ENCODE measurements around the gene FBXO47.

DNA sequence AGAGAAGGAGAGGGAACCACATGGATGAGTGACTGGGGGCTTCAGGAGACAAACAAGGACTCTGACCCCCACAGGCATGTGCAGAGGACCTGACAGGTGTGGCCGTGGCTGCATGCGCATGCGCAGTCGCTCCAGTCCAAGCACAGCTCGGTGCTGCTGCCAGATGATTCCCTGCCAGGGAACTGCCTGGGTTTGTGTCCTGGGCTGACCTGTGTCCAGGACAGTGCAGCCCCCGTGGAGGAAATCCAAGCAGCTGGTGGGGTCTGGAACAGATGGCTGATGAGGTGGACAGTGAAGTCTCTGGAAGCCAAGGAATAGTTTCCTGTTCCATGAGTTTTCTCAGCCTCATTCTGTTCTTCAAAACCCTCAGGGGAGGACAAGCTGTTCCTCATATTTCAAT is 70.0 kb downstream of the FBXO47 start:
- TF ChIP-seq POLR2A (IDR thresholded peaks at IDR 0.05; ENCODE audit: low read depth, low read length) (no peak), FOS (IDR thresholded peaks at IDR 0.05; ENCODE audit: borderline replicate concordance, insufficient read depth, low read length) (no peak), GATA2 (IDR thresholded peaks at IDR 0.05; ENCODE audit: insufficient read depth, insufficient read length, low read depth, low read length) (no peak), EZH2 (IDR thresholded peaks at IDR 0.05; ENCODE audit: borderline replicate concordance, low read depth, low read length, severe bottlenecking) (no peak), MYC (IDR thresholded peaks at IDR 0.05; ENCODE audit: low read depth, low read length) (no peak), POLR2AphosphoS5 (IDR thresholded peaks at IDR 0.05; ENCODE audit: insufficient read depth, low read depth, low read length) (no peak), JUN (IDR thresholded peaks at IDR 0.05; ENCODE audit: borderline replicate concordance, insufficient read depth, insufficient read length, low read depth) (no peak)
- TF ChIP-seq, protein P1, sequence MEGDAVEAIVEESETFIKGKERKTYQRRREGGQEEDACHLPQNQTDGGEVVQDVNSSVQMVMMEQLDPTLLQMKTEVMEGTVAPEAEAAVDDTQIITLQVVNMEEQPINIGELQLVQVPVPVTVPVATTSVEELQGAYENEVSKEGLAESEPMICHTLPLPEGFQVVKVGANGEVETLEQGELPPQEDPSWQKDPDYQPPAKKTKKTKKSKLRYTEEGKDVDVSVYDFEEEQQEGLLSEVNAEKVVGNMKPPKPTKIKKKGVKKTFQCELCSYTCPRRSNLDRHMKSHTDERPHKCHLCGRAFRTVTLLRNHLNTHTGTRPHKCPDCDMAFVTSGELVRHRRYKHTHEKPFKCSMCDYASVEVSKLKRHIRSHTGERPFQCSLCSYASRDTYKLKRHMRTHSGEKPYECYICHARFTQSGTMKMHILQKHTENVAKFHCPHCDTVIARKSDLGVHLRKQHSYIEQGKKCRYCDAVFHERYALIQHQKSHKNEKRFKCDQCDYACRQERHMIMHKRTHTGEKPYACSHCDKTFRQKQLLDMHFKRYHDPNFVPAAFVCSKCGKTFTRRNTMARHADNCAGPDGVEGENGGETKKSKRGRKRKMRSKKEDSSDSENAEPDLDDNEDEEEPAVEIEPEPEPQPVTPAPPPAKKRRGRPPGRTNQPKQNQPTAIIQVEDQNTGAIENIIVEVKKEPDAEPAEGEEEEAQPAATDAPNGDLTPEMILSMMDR (IDR thresholded peaks at IDR 0.05; ENCODE audit: extremely low read depth in 1 of 2, insufficient read depth in 1 of 2, low read depth in 1 of 2, low read length in 2 of 2): no peak
- TF ChIP-seq, protein P2, sequence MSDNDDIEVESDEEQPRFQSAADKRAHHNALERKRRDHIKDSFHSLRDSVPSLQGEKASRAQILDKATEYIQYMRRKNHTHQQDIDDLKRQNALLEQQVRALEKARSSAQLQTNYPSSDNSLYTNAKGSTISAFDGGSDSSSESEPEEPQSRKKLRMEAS (IDR thresholded peaks at IDR 0.05; ENCODE audit: insufficient read depth, insufficient read length): no peak

Measured in endothelial cell of umbilical vein (primary cell).